ENCODE measurements around the gene DNAAF2. TPM values are rescaled to one million over a fixed set of nuclear protein-coding genes. Genes with fewer than 3 reads are reported as not detected.

Gene DNAAF2
- total and polyA plus RNA-seq, 2 of the 13 experiments (the other 11 are each of a cell fraction or from before 2014, with no cell fraction given), result 6.1 to 13.6 TPM

DNA sequence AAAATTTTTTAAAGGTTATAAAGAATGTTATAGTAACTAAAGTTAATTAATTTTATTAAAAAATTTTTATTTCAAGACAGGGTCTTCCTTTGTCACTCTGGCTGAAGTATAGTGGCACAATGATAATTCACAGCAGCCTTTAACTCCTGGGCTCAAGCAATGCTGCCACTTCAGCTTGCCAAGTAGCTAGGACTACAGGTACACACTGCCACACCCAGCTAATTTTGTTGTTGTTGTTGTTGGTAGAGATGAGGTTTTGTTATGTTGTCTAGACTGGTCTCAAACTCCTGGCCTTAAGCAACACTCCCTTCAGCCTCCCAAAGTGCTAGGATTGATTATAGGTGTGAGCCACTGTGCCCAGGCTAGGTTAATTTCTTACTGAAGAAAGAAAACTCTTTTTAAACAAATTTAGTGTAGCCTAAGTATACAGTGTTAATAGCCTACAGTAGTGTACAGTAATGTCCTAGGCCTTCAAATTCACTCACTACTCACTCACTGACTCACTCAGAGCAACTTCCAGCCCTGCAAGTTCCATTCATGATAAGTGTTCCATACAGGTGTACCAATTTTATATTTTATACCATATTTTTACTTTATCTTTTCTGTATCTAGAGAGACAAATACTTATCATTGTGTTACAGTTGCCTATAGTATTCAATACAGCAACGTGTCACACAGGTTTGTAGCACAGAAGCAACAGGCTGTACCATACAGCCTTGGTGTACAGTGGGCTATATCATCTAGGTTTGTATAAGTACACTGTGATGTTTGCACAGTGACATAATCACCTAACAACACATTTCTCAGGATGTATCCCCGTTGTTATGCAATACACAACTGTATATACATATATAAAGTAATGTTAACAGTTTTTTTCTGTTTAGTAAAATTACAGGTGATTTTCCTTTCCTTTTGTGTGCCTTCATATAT, 24.7 kb upstream of the DNAAF2 start (continued):
- no peak for TF ChIP-seq ZNF609 (CRISPR knock-in tag; IDR thresholded peaks at IDR 0.05; ENCODE audit: borderline replicate concordance)
- no peak for TF ChIP-seq TERF1 (CRISPR knock-in tag; IDR thresholded peaks at IDR 0.05)
- 0 out of 2 replicates have a peak, but pooled peaks have one; percentile 22 for TF ChIP-seq ERF (CRISPR knock-in tag; IDR thresholded peaks at IDR 0.05)
- peak; percentile 25; the same call in 1 of the 2 replicates for TF ChIP-seq HNF4A (CRISPR knock-in tag; IDR thresholded peaks at IDR 0.05)
- no peak for TF ChIP-seq ZNF124 (CRISPR knock-in tag; IDR thresholded peaks at IDR 0.05)
- TF ChIP-seq ADNP (CRISPR knock-in tag; IDR thresholded peaks at IDR 0.05), result no peak
- no peak for TF ChIP-seq MIXL1 (CRISPR knock-in tag; IDR thresholded peaks at IDR 0.05)
- 0 out of 2 replicates have a peak, but pooled peaks have one; percentile 39 for TF ChIP-seq JUND (CRISPR knock-in tag; IDR thresholded peaks at IDR 0.05)
- TF ChIP-seq SMAD3 (CRISPR knock-in tag; IDR thresholded peaks at IDR 0.05), result no peak
- no peak for TF ChIP-seq KDM1A (CRISPR knock-in tag; IDR thresholded peaks at IDR 0.05)
- TF ChIP-seq SAP130 (CRISPR knock-in tag; IDR thresholded peaks at IDR 0.05; ENCODE audit: low read depth), result peak; percentile 74
- peak; percentile 26; the same call in 1 of the 2 replicates for TF ChIP-seq MED1 (CRISPR knock-in tag; IDR thresholded peaks at IDR 0.05)
- TF ChIP-seq SP5 (CRISPR knock-in tag; IDR thresholded peaks at IDR 0.05; ENCODE audit: borderline replicate concordance, low read depth), result no peak
- TF ChIP-seq, protein P1, sequence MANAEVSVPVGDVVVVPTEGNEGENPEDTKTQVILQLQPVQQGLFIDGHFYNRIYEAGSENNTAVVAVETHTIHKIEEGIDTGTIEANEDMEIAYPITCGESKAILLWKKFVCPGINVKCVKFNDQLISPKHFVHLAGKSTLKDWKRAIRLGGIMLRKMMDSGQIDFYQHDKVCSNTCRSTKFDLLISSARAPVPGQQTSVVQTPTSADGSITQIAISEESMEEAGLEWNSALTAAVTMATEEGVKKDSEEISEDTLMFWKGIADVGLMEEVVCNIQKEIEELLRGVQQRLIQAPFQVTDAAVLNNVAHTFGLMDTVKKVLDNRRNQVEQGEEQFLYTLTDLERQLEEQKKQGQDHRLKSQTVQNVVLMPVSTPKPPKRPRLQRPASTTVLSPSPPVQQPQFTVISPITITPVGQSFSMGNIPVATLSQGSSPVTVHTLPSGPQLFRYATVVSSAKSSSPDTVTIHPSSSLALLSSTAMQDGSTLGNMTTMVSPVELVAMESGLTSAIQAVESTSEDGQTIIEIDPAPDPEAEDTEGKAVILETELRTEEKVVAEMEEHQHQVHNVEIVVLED (CRISPR knock-in tag; IDR thresholded peaks at IDR 0.05; ENCODE audit: borderline replicate concordance), result no peak
- no peak for TF ChIP-seq AGO1 (IDR thresholded peaks at IDR 0.05; ENCODE audit: low read depth, low read length, poor library complexity, severe bottlenecking)
- no peak for TF ChIP-seq ZNF670 (CRISPR knock-in tag; IDR thresholded peaks at IDR 0.05; ENCODE audit: borderline replicate concordance)
- TF ChIP-seq ZNF232 (CRISPR knock-in tag; IDR thresholded peaks at IDR 0.05; ENCODE audit: borderline replicate concordance), result no peak
- peak; percentile 56; the same call in 1 of the 2 replicates for TF ChIP-seq ZNF331 (CRISPR knock-in tag; IDR thresholded peaks at IDR 0.05)
- no peak for TF ChIP-seq MYNN (CRISPR knock-in tag; IDR thresholded peaks at IDR 0.05; ENCODE audit: low read depth)
- TF ChIP-seq MTA1 (CRISPR knock-in tag; IDR thresholded peaks at IDR 0.05; ENCODE audit: borderline replicate concordance), result no peak
- no peak for TF ChIP-seq PRPF4 (IDR thresholded peaks at IDR 0.05; ENCODE audit: low read depth, low read length, poor library complexity, severe bottlenecking)
- TF ChIP-seq ZKSCAN8 (CRISPR knock-in tag; IDR thresholded peaks at IDR 0.05; ENCODE audit: borderline replicate concordance), result peak; percentile 72; the same call in 1 of the 2 replicates
- TF ChIP-seq ZFP36L1 (CRISPR knock-in tag; IDR thresholded peaks at IDR 0.05), result no peak
